ENCODE measurements around the gene FPGS.
"Not testable (repeated sequence)": the region's sequence is repeated elsewhere in the genome, so short reads cannot be mapped to it uniquely, and the experiment has no call there.

Gene FPGS

DNA sequence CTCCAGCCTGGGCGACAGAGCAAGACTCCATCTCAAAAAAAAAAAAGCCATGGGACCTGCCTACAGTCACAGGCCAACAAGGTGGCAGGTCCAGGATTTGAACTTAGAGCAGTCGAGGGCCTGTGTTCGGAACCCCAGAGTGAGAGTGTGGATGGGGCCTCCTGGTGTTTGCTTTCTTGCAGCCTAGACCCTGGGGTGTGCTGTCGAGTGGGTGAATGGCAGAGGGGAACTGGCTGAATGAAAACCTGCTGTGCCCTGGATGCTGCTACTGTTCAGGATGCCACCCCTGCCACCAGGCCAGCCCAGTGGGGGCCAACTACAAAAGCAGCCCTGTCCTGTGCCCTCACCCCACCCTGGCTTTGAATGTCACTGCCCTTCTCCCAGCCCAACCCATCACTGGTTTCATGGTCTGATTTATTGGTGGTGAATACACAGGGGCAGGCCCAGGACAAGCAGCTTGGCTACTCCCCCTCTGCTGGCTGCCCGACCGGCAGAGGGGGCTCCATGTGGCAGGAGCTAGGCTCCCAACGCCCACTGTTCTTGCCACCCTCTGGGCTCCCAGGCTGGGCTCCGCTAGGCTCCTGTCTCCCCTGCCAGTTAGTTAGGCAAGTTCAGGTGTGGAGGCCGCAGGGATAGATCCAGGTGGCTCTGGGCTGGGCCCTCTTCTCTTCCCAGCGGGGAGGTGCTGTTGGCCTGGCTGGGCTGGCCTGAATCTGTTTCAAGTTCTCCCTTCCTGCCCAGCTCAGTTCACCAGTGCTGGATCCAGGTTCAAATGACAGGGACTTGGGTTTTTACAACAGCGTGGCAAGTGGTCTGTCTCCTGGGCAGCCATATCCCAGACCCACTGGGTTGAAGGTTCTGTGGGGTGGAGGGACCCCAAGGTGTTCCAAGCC lies 12.2 kb downstream of the FPGS start:
- DNase-seq, result no peak

DNA sequence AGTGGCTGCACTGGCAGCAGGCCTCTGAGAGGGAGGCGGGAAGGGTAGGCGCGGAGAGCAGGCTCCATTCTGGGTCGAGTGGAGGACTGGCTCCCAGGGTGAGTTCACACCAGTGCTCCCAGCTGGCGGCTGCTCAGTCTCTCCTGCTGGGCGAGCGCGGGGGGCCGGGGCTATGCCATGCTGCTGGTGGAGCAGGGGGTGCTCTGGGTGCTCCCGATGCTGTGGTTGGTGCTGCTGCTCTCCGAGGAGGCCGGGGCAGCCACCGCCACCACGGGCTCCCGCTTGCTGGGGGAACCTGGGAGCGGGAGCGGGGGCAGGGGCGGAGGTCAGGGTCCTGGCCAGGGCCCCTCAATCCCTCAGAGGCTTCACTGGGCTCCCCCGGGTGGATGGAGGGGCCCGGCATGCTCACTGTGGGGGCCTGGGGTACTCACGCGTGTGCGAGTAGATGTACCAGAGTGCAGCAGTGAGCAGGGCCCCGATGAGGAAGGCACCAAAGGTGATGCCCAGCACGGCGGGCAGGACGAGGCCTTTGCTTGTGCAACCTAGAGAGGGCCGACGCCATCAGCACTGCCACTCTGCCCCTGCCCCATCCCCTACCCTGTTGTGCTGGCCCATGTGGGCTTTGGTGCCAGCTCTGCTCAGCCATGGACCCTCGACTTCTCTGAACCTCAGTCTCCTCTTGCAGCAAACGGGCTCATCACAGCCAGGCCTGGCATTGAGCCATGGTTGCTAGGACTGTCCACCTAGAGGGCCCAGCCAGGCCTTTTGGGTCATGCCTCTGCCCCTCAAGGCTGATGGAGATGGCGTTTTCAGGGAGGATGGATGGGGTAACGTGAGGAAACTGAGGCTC lies 13.1 kb downstream of the FPGS start:
- no peak for DNase-seq

DNA sequence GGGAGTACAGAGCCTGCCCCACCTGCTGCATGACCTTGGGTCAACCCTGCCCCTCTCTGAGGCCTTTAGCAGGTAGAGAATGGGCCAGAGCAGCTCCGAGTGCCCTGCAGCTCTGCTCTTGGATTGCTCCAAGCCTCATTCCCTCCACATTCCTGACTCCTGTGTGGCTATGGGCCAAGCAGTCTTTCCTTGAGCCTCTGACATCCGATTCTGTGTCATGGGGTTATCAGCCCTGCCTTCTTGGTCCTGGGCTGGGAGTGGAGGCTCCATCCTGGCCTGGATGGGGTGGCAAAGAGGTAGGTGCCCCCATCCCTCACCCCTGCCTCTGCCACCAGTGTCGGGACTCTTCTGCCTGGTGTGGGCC lies 13.7 kb downstream of the FPGS start:
- DNase-seq, result no peak

DNA sequence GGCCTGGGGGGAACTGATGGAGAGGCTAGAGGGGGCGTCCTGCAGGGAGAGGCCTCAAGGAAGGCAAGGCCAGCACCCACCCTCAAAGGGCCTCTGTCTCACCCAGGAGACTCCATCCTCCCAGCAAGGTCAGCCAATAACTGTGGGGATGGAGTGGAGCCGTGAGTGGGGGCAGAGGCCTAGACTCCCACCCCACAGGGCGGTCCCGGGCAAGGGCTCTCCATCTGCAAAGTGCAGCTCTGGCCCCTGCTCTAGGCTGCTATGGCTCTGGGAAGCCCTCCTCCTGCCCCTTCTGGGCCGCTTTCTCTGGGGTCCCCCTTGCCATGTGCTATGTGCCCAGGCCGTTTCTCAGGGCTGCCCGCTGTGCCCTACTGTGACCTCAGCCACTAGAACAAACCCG lies 14.0 kb downstream of the FPGS start:
- DNase-seq, result no peak

DNA sequence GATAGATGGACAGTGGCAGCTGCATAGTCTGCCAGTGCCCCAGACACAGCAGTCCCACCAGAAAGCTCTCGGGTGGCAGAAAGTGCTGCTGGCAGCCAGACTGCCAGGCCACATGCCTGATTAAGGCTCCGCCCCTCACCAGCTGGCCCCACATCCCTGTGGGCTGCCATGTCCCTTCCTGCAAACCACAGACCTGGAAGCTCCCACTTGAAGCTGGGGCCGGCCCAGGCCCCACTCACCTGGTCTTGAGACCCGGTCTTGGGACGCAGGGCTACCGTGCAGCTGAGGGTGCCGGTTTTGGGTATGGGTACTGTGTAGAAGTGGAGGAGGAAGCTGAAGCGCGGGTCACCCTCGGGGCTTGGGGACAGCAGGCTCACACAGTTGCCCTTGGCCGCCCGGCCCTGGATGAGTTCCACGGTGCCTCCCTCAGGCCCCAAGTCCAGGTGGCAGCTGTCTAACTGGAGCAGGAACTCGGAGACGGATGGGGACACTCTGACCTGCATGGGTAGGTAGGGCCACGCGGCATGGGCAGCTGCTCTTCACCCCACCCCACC lies 15.3 kb downstream of the FPGS start:
- DNase-seq, result no peak

DNA sequence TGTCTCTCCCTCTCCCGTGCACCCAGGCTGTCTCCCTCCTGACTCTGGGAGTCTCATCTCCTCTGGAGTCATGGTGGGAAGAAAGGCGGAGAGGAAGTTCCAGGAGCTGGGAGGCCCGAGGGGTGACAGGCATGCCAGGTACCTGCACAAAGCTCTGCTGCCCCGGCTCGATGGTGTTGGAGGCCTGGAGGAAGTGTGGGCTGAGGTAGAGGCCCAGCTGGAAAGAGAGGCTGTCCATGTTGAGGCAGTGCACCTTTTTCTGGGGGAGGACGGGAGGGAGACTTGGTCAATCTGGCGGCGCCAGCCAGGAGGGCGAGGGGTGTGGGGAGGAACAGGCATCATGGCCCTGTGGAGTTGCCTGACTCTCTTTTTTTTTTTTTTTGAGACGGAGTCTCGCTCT lies 15.9 kb downstream of the FPGS start:
- no peak for DNase-seq

DNA sequence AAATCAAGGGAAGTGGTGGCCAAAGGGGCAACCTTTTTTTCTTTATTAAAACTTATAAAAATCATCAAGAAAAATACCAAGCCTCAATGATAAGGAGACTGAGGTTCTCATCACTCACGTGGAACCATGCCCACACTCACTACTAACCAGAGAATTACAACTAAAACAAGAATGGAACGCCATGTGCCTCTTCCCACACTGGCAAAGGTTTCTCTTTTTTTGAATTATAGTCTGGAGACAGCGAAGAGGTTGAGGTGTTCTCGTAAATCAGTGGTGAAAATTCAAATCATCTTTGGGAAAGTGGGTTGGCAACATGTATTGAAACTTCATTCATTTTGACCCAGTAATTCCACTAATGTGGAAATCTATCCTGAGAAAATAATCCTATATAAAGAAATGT lies 19.4 kb downstream of the FPGS start:
- no peak for DNase-seq

DNA sequence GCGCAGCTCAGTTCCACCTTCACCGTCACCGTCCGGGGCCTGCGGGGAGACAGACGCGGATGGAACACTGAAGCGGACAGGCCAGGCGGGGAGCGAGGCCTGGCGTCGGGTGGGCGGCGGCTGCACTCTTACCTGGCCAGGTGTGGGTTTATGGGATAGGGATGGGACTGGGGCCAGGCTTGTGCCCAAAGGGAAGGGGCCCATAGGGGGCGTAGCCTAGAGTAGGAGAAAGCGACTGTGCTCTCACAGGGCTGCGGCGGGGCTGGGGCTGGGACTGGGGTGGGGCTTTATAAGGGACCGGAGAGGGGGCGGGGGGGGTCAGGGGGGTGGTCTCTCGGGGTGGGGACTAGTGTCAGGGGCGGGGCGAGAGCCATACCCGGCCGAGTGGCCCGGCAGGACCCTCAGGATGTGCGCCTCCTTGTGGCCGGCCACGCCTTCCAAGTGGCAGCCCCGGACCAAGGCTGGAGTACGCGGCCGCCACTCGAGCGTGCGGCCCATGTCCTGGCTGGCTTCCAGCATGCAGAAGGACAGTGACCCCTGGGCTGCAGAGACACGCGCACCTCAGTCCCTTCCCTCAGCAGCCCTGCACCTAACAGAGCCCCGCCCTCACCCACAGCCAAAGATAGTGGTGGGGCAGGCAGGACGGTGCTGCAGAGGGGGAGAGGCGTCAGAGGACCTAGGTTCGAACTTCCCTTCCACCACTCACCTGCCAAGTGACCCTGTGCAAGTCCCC lies 22.8 kb downstream of the FPGS start:
- no peak for DNase-seq

DNA sequence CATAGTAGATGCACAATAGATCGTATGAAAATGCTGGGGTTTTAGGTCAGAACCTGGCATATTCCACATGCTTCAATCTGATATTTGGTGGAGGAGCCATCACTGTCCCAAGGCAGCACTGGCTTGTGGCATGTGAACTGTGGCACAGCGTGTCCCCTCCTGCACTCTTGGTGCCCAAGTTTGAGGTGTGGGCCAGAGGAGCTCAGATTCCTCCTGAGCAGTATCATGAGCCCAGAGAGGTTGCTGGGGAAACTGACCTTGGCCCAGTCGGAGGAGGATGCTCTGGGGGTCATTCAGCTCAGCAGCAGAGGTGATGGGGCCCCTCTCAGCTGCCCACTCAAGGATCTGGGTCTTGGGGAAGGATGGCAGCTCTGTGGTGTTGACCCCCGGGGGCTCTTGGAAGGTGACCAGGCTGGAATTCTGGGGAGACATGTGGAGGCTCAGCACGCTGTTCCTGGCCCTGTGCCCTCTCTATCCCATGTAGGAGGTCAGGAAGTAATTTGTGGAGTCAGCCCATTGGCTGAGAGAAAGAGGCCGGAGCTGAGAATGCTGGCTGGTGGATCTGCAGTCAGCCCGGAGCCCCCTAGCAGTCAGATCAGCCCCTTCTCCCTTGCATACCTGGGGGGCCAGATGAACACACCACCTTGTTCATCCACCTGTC lies 23.7 kb downstream of the FPGS start:
- no peak for DNase-seq

DNA sequence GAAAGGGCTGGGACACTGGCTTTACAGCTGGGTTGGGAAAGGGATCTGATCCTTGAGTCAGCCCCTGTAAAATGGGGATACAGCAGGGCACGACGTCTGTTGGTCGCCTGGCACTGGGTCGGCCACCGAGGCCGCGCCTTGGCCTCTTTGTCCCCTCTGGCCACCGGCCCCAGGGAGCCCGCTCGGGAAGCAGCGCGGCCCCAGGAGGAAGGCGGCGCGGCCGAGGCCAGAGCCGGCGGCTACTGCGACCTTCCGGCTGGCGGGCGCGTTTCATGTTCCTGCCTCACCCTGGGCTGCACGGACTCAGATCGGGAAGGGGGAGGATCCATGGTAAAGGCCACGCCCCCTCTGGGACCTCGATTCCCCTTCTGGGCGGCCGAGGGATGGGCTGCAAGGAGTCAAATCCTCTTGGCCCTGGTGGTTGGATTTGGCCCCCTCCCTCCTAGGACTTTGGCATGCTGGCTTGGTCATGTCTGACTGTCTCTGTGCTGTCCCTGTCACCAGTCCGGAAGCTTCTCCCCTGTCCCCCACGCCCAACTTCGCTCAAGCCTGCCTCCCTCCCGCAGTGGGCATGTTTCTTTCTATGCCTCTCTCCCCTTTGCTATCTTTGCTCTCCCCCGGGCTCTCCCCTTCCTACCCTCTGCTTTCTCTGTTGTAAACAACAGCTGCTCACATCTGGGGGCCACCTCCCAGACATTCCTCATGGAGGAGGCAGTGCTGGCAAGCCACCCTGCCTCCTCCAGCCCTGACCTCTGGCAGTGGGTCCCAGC lies 25.8 kb downstream of the FPGS start:
- DNase-seq, result peak; percentile 52

DNA sequence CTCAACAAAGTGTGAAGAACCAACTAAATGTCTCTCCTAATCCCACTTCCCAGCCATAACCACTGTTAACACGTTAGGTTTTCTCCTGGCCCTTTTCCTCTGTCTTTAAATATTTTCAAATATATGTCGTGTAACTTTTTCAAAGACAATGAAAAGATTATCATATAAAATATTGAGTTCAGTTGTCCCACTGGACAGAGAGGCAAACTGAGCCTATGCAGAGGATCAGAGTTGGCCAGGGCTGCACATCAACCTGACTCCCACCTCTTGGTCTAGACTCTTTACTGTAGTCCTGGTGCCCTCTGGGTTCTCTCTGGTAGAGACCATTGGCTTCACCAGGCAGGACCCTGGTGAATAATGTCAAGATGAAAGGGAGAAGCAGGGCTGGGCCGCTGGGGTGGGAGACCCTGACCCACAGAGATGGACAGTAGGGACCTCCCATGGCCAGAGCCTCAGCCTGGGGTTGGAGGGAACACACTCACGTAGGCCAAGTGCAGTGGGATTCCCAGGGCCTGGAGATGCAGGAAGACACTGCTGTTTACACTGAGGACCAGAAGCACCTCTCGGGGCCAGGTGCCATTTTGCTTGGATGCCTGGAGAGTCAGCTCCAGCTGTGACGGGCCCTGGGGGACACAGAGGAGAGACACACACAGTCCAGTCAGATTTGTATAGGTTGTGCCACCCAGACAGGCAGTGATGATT lies 26.7 kb downstream of the FPGS start:
- no peak for DNase-seq

DNA sequence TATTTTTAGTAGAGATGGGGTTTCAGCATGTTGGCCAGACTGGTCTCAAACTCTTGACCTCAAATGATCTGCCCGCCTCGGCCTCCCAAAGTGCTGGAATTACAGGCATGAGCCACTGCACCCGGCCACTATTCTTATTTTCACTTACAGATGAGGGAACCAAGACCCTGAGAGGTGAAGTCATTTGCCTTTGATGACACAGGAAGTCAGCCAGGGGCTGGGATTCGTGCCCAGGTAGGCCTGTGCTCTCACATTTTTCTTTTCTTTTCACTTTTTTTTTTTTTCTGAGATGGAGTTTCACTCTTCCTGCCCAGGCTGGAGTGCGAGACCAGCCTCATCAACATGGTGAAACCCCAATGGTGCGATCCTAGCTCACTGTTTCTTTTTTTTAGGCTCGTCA lies 29.6 kb downstream of the FPGS start:
- DNase-seq, result no peak

DNA sequence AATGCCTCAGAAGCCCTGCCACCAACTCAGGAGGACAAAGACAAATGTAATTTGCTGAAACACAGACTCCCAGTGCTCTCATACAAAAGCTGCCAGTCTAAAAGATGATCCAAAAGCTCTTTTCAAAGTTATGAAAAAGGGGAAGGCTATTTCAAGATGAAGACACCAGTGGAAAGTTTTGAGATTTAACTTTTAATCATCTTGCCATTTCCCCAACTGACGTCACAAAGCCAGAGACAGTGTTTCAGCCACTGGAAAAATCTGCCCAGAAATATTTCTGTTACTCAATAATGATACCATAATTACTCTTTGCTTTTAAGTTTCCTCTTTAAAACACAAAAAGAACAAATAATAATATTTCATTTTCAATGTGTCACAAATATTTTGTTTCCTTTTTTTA lies 30.9 kb downstream of the FPGS start:
- DNase-seq, result peak; percentile 45

DNA sequence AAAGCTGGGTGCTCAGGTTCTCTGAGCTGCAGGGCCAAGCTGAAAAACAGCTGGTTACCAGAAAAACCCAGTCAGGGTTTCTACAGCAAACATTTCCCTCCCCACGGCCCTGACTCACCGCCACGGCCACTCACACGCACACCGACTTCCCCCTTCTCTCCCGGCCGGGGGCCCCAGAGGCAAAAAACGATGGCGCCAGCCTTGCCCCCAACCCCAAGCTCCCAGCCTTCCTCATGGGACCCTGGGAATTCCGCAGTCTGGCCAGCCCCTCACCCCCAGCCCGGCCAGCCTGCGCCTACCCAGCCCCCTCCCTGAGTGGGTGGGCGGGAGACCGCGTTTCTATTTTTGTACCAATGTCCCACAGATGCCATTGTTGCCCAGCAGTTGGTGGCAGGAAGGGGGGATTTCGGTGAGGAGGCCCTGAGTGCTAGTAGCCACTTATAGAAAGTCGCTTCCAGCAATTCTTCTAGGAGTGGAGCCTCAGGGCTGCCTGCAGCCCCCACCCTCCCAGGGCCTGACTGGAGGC lies 33.4 kb downstream of the FPGS start:
- peak; percentile 65 for DNase-seq

DNA sequence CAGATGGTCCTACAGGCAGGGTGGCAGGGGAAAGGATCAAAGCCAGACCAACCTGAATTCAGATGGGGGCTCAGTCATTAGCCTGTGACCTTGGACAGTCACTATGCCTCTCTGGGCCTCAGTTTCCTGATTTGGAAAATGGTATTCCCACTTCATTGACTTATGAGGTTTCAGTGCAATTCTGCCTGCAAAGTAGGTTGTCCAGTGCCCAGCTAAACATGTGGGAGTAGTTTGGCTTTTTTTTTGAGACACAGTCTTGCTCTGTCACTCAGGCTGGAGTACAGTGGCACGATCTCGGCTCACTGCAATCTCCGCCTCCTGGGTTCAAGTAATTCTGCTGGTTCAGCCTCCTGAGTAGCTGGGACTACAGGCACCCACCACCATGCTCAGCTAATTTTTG lies 33.9 kb downstream of the FPGS start:
- DNase-seq, result not testable (repeated sequence)

DNA sequence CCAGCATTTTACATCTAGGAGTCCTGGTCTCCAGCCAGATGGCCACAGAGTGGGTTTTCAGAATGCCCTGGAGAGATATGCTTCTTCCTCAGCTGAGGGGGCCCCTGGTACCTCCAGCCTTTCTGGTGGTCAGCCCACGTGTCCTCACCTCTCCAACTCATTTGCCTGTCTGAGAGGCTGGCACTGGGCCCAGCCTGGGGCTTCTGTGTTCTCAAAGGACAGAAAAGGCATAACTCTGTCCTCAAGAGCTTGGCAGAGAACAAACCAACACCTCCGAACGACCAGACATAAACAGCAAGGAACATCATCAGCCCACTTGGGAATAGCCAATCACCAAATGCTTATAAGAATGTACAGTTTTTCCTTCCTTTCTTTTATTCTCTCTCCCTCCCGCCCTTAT lies 34.7 kb downstream of the FPGS start:
- no peak for DNase-seq

DNA sequence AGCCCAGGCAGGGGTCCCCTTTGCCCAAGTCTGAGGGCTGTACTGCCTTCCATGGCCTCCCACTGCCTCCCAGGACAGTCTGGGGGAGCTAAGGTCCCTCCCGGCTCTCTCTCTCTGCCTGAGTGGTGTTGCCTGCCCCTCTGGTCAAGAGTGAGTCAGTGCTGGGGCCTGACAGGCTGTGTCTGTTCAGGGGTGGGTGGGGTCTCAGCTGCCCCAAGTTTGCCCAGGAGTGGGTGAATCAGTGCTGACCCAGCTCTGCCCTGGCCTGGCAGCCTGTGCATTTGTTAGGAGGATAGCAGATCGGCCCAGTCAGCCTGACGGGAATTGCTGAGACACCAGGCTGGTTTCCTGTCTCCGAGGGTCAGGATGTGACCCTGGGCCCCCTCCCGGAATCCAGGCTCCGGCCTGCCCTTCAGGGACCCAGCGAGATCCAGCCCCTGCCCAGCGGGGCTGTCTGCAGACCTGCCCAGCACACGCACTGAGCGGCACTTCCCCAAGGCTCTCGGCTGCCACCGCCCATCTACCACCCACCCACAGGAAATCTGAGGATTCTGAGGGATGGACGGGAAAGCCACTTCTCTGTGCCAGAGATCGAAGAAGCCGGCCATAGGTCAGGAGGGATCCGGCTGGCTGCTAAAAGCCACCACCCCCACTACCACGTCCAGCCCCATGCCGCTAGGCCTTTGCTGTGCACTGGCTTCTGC lies 35.8 kb downstream of the FPGS start:
- DNase-seq, result peak; percentile 67

DNA sequence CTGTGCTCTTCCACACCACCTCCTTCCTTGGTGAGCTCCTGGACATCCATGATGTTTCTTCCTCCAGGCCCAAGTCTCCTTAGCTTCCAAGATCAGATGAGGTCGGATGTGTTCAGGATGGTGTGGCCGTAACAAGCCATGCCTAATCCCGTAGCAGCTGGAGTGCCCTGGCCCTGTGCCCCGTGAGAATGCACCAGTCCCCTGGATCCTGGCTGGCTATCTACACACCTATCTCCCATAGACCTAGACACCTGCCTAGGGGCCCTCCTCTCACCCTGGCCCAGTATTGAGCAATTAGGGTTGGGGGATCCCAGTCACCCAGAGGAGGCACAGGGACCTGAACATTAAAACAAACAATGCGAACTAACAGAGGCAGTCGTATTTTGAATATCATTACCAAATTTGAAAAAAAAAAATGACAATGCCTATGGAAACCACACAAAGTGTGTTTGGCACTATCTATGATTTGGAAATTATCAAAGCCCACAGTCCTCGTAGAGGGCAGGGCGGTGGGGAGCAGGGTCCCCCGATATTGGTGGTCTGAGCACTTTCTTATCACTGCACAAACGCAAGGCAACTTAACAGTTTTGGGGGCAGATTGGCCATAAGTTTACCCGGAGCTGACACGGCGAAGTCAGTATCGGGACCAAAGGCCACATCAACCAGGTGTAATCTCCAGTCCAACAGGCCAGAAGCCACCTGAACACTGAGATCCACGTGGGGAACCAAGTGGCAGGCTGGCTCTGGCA lies 38.6 kb downstream of the FPGS start:
- no peak for DNase-seq

DNA sequence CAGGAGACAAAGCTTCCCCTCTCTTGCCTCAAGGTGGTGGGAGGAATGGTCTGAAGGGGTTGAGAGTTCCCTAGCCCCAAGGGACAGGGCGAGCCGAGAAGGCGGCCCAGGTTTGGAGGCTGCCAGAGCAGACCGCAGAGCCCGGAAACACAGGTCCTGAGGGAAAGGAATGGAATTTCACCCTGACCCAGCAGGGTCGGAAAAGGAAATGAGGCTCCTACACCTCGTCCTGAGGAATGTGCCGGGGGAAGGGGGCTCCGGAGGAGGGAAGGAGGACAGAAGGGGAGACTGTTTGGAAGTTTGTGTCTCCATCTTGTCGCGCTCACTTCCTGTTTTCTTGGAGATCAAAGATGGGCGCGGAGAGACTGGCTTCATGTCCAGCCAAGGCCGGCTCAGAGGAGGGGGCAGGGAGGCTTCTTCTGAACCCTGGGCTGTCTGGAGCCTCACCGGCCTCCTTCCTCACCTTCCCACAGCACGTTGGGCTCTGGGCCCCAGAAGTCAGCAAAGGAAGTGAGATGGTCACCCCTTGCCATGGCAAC lies 42.2 kb downstream of the FPGS start:
- peak; percentile 72 for DNase-seq

All from fibroblast of upper back skin (primary cell).